Gastroesophageal sphincter (tissue), 3 donors: ENCODE results near the gene ZNF626.

Source experiments
- EP300 ChIP-seq: sonication (generic); formaldehyde crosslinking; IDR thresholded peaks from one replicate; pipeline ENCODE4 v1.6.1; 2017; ENCODE audit warnings: antibody characterized with exemption, mild to moderate bottlenecking
- POLR2A ChIP-seq, 2 donors: fragments of 450-650 bp; IDR thresholded peaks; one replicate each; pipeline ENCODE4 v1.6.1; 2017; ENCODE audit warnings: antibody characterized with exemption in 2 of 2, mild to moderate bottlenecking in 2 of 2, moderate library complexity in 1 of 2
- POLR2AphosphoS5 ChIP-seq: sonication (generic); formaldehyde crosslinking; IDR thresholded peaks from one replicate; pipeline ENCODE4 v1.6.1; 2017; ENCODE audit warnings: antibody characterized with exemption
- TF ChIP-seq, protein P1 (sequence below), 4 experiments: fragments of 200-600 bp in 2 of 4; fragments of 450-650 bp in 2 of 4; sonication (generic) in 1 of 4; IDR thresholded peaks; one replicate each; pipeline ENCODE4 v1.5.1; 2017 to 2019; ENCODE audit warnings: antibody characterized with exemption in 4 of 4, mild to moderate bottlenecking in 2 of 4, moderate library complexity in 2 of 4

DNA sequence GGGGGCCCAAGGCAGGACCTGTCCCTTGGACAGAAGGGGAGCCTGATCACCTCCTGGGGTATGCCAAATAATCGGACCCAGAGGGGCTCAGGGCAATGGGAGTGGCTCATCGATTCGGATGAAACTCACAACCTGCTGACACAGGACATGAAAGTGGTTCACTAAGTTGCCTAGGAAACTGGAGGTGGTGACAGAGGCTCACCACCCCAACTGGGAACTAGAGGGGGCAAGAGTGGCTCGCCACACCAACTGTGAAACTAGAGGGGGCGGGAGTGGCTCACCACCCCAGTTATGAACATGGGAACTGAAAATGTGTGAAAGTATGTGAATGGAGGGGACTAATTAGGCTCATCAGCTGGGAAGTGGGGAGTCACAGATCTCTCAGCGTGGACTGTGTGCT, 49.5 kb downstream of the ZNF626 start:
- TF ChIP-seq, protein P1, sequence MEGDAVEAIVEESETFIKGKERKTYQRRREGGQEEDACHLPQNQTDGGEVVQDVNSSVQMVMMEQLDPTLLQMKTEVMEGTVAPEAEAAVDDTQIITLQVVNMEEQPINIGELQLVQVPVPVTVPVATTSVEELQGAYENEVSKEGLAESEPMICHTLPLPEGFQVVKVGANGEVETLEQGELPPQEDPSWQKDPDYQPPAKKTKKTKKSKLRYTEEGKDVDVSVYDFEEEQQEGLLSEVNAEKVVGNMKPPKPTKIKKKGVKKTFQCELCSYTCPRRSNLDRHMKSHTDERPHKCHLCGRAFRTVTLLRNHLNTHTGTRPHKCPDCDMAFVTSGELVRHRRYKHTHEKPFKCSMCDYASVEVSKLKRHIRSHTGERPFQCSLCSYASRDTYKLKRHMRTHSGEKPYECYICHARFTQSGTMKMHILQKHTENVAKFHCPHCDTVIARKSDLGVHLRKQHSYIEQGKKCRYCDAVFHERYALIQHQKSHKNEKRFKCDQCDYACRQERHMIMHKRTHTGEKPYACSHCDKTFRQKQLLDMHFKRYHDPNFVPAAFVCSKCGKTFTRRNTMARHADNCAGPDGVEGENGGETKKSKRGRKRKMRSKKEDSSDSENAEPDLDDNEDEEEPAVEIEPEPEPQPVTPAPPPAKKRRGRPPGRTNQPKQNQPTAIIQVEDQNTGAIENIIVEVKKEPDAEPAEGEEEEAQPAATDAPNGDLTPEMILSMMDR (IDR thresholded peaks at IDR 0.05), result no peak
- TF ChIP-seq POLR2AphosphoS5 (no peak), POLR2A (IDR thresholded peaks at IDR 0.05) (no peak), EP300 (no peak)
